Stimulated activated CD8-positive, alpha-beta memory T cell treated with anti-CD3 and anti-CD28 coated beads, Interleukin-12 subunit alpha, Interleukin-12 subunit beta, amount 100 ng/mL, for 24 hours (primary cell): Measurements from ENCODE around the gene GHRL.
"Not testable (repeated sequence)": the region's sequence is repeated elsewhere in the genome, so short reads cannot be mapped to it uniquely, and the experiment has no call there.

Experiments used
- DNase-seq: peaks from one replicate; pipeline ENCODE4 v3.0.0-alpha.2; 2020; ENCODE audit errors: extremely low read depth

GHRL gene

GRCh38 chr3:10299175-10299574, 6.4 kb upstream of the GHRL start:
- DNase-seq: no peak

GRCh38 chr3:10298064-10298463, 5.3 kb upstream of the GHRL start:
- DNase-seq: not testable (repeated sequence)

- no peak for DNase-seq
Observed at GRCh38 chr3:10294030-10294586, 1.4 kb upstream of the GHRL start.

- DNase-seq: no peak
Observed at GRCh38 chr3:10291641-10292040, 1.1 kb downstream of the GHRL start.

GRCh38 chr3:10290481-10291176, 2.1 kb downstream of the GHRL start:
- DNase-seq: no peak

GRCh38 chr3:10289787-10290355, 2.9 kb downstream of the GHRL start:
- no peak for DNase-seq

GRCh38 chr3:10289077-10289476, 3.7 kb downstream of the GHRL start:
- no peak for DNase-seq

- no peak for DNase-seq
Observed at GRCh38 chr3:10288575-10288960, 4.2 kb downstream of the GHRL start.

GRCh38 chr3:10287936-10288574, 4.7 kb downstream of the GHRL start:
- DNase-seq: no peak

- DNase-seq: no peak
Observed at GRCh38 chr3:10286596-10287295, 6.0 kb downstream of the GHRL start.

- DNase-seq: no peak
Observed at GRCh38 chr3:10286133-10286524, 6.6 kb downstream of the GHRL start.

- DNase-seq: no peak
Observed at GRCh38 chr3:10285272-10286132, 7.2 kb downstream of the GHRL start.

GRCh38 chr3:10284496-10284895, 8.3 kb downstream of the GHRL start:
- DNase-seq: no peak

- no peak for DNase-seq
Observed at GRCh38 chr3:10283638-10284037, 9.1 kb downstream of the GHRL start.

- DNase-seq: no peak
Observed at GRCh38 chr3:10281951-10282350, 10.8 kb downstream of the GHRL start.

- DNase-seq: no peak
Observed at GRCh38 chr3:10280571-10280970, 12.2 kb downstream of the GHRL start.

GRCh38 chr3:10280177-10280529, 12.6 kb downstream of the GHRL start:
- no peak for DNase-seq

- DNase-seq: no peak
Observed at GRCh38 chr3:10279384-10280176, 13.2 kb downstream of the GHRL start.

- DNase-seq: no peak
Observed at GRCh38 chr3:10278501-10278900, 14.2 kb downstream of the GHRL start.

GRCh38 chr3:10277115-10277625, 15.6 kb downstream of the GHRL start:
- DNase-seq: no peak

- no peak for DNase-seq
Observed at GRCh38 chr3:10274601-10275000, 18.1 kb downstream of the GHRL start.
